ENCODE measurements around the gene SPPL2C.

DNA sequence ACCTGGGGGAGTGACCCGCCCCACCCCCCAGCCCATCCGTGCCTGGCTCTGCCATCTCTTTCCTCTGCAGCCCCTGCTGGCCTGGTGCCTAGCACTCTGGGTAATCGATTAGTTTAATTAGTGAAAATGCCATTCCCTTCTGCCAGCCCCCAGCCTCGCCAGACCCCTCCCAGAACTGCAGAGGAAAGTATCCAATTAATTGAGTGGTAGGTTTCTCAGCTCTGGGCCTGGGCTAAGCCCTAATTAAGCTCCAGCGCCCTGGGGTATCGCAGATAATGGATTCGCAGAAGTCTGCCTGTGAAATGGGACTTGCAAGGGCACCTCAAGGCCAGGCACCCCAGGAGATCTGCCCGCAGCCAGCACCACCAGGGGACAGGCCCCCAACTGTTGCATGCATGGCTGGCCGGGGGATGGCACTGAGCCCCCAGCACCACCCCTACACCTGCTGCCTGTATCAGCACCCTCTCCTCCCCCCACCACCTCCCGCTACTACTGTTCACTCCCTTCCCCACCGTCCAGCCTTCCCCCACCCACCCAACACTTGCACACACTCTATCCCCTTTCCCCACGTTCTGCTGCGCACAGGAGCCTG, 19.7 kb upstream of the SPPL2C start:
- TF ChIP-seq, protein P1, sequence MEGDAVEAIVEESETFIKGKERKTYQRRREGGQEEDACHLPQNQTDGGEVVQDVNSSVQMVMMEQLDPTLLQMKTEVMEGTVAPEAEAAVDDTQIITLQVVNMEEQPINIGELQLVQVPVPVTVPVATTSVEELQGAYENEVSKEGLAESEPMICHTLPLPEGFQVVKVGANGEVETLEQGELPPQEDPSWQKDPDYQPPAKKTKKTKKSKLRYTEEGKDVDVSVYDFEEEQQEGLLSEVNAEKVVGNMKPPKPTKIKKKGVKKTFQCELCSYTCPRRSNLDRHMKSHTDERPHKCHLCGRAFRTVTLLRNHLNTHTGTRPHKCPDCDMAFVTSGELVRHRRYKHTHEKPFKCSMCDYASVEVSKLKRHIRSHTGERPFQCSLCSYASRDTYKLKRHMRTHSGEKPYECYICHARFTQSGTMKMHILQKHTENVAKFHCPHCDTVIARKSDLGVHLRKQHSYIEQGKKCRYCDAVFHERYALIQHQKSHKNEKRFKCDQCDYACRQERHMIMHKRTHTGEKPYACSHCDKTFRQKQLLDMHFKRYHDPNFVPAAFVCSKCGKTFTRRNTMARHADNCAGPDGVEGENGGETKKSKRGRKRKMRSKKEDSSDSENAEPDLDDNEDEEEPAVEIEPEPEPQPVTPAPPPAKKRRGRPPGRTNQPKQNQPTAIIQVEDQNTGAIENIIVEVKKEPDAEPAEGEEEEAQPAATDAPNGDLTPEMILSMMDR (conservative IDR thresholded peaks at IDR 0.05), result no peak
- TF ChIP-seq ZFX (IDR thresholded peaks at IDR 0.05), result no peak
